Suprapubic skin (tissue), 3 donors: Measurements from ENCODE around the gene NACA2.
"Not testable (repeated sequence)": the region's sequence is repeated elsewhere in the genome, so short reads cannot be mapped to it uniquely, and the experiment has no call there.

Experiments
- CTCF ChIP-seq, 2 donors: fragments of 200-600 bp in 1 of 2; fragments of 450-650 bp in 1 of 2; sonication (generic) in 1 of 2; IDR thresholded peaks; one replicate each; pipeline ENCODE4 v1.5.1; 2016 to 2019; ENCODE audit warnings: antibody characterized with exemption in 2 of 2, mild to moderate bottlenecking in 1 of 2, moderate library complexity in 1 of 2
- POLR2A ChIP-seq, 2 donors: fragments of 450-650 bp; IDR thresholded peaks; one replicate each; pipeline ENCODE4 v1.6.1; 2017; ENCODE audit warnings: antibody characterized with exemption in 2 of 2, mild to moderate bottlenecking in 2 of 2, moderate library complexity in 2 of 2

GRCh38 chr17:61572547-61572946, 18.5 kb downstream of the NACA2 start:
- not testable (repeated sequence) for TF ChIP-seq CTCF, POLR2A (IDR thresholded peaks at IDR 0.05)
